Kidney (tissue), 14 donors: ENCODE data around the gene ERVK3-1. TPM values are rescaled to one million over a fixed set of nuclear protein-coding genes. Genes with fewer than 3 reads are reported as not detected.
A peak's percentile ranks its signal among the peaks of the same experiment; 100 is the strongest.

ENCODE experiments used
- DNase-seq, 5 donors: peaks; one replicate each; pipeline ENCODE4 v3.0.0-alpha.2; 2013 to 2020
- FAIRE-seq: peaks from 2 replicates; lab custom pipeline; 2012; peaks lifted over from hg19 to GRCh38; lab: Jason Lieb, UNC
- H3K27ac ChIP-seq, 2 donors: one replicate each; pipeline ENCODE4 v1.7.0; 2013; ENCODE audit warnings: low read depth in 2 of 2, low read length in 2 of 2, inconsistent platforms in 1 of 2
- H3K27me3 ChIP-seq: one replicate; pipeline ENCODE4 v1.7.1; 2013; ENCODE audit warnings: low read length, inconsistent platforms; ENCODE audit not compliant: control insufficient read depth, insufficient read depth
- H3K36me3 ChIP-seq, 3 donors: one replicate each; pipeline versions ENCODE4 v1.7.0 to v1.7.1; 2013; ENCODE audit warnings: low read length in 3 of 3, control low read depth in 1 of 3, inconsistent platforms in 1 of 3; ENCODE audit not compliant: insufficient read depth in 3 of 3, control insufficient read depth in 2 of 3
- H3K4me1 ChIP-seq, 3 donors: one replicate each; pipeline versions ENCODE4 v1.7.0 to v1.7.1; 2013; ENCODE audit warnings: low read length in 3 of 3, inconsistent platforms in 1 of 3, low read depth in 1 of 3; ENCODE audit not compliant: control insufficient read depth in 2 of 3, insufficient read depth in 2 of 3
- H3K4me3 ChIP-seq, 3 donors: one replicate each; pipeline versions ENCODE4 v1.7.0 to v1.8.1; 2013; ENCODE audit warnings: low read length in 3 of 3, control low read depth in 1 of 3, inconsistent platforms in 1 of 3
- H3K9ac ChIP-seq, 3 donors: one replicate each; pipeline versions ENCODE4 v1.7.0 to v1.7.1; 2013; ENCODE audit warnings: low read length in 3 of 3, control low read depth in 1 of 3, inconsistent platforms in 1 of 3
- H3K9me3 ChIP-seq, 3 donors: one replicate each; pipeline versions ENCODE4 v1.7.0 to v1.7.1; 2013; ENCODE audit warnings: low read length in 3 of 3, control low read depth in 1 of 3, inconsistent platforms in 1 of 3; ENCODE audit not compliant: control insufficient read depth in 2 of 3, insufficient read depth in 1 of 3
- CTCF ChIP-seq: IDR thresholded peaks from 3 replicates; pipeline ENCODE4 v1.5.1; 2012; ENCODE audit warnings: mild to moderate bottlenecking, moderate library complexity, borderline replicate concordance; ENCODE audit not compliant: insufficient read depth; ENCODE audit errors: extremely low read depth
- intact Hi-C: fragments of 100-400 bp; cut with DNase I; formaldehyde crosslinking; loops from one replicate; pipeline ENCODE4 v1.11.1; 2022
- polyA plus RNA-seq: library from polyadenylated mRNA; stranded (reverse); fragments of 350-450 nt; fragmentation: Illumina TruSeq; extraction: RNeasy Lipid Tissue Mini Kit (QIAGEN cat#74804); gene quantifications from one replicate; pipeline ENCODE4 v1.2.3, GENCODE V29; 2014; ENCODE audit warnings: low read depth, low replicate concordance; ENCODE audit not compliant: insufficient read depth
- total RNA-seq: library from RNA; stranded (reverse); fragmentation: NEBNext Ultra II Directional; extraction: Animal tissue kit (Norgen Biotek cat#: 25700); gene quantifications from one replicate; pipeline ENCODE4 v1.2.1, GENCODE V29; 2021
- donor health status: control.
- donor health status: control.
- donor health status: control.
- donor health status: control.
- donor health status: control.
- donor health status: DM: yes; HTN: yes; CAD: no.
- donor health status: Normal renal cell carcinoma (clear cell type).

ERVK3-1 gene
- total and polyA plus RNA-seq, 2 donors from 2014 or later, result 35.4 to 41.6 TPM

- DNase-seq (no peak), FAIRE-seq (no peak)
- Histone ChIP-seq H3K4me3 (no peak overlapping the region), H3K27me3 (no peaks in the 10 kb centered on the region), H3K4me1 (no peaks in the 10 kb centered on the region), H3K27ac (no peak overlapping the region), H3K9ac (no peak overlapping the region), H3K36me3 (peaks cover 3 to 11% (median 8%) of the 10 kb centered on the region in 3 donors), H3K9me3 (no peaks in the 10 kb centered on the region)
- TF ChIP-seq CTCF, result no peak
- intact Hi-C loops, result no loop called here
Measured at GRCh38 chr19:58319241-58319640, 14.1 kb downstream of the ERVK3-1 start.

- Histone ChIP-seq H3K27ac (no peak overlapping the region), H3K27me3 (no peaks in the 10 kb centered on the region), H3K9me3 (no peaks in the 10 kb centered on the region), H3K9ac (no peak overlapping the region), H3K36me3 (no peaks in the 10 kb centered on the region), H3K4me3 (peak overlapping the region in 2 of 3 donors; percentile 4 to 89), H3K4me1 (peaks cover 0 to 18% (median 0%) of the 10 kb centered on the region in 3 donors)
- FAIRE-seq, result no peak
- no peak for TF ChIP-seq CTCF
- DNase-seq, result no peak
- intact Hi-C loops, result no loop called here
Measured at GRCh38 chr19:58325311-58326022, 20.3 kb downstream of the ERVK3-1 start.

- Histone ChIP-seq H3K4me3 (peak overlapping the region; percentile 87 to 100 (median 89)), H3K4me1 (peaks cover 0 to 18% (median 0%) of the 10 kb centered on the region in 3 donors), H3K27me3 (no peaks in the 10 kb centered on the region), H3K9me3 (no peaks in the 10 kb centered on the region), H3K27ac (peak overlapping the region in 1 of 2 donors; percentile 88), H3K9ac (peak overlapping the region; percentile 84 to 92 (median 90)), H3K36me3 (no peaks in the 10 kb centered on the region)
- no peak for TF ChIP-seq CTCF
- no peak for FAIRE-seq
- intact Hi-C loops, result no loop called here
- DNase-seq, result no peak
Measured at GRCh38 chr19:58326501-58326913, 21.3 kb downstream of the ERVK3-1 start.
